B cell (primary cell): ENCODE measurements around the gene POLL. TPM values are rescaled to one million over a fixed set of nuclear protein-coding genes. Genes with fewer than 3 reads are reported as not detected.

Experiments
- ATAC-seq: fragments of 200-7000 bp; cut with Tn5 transposase; one replicate; pipeline ENCODE4 v1.10.0; 2021; ENCODE audit warnings: low read depth, mild to moderate bottlenecking, moderate number of reproducible peaks, moderate library complexity
- CTCF ChIA-PET: fragments of 350-600 bp; sonication (Branson Sonifier 250); formaldehyde crosslinking; loops from one replicate; lab custom pipeline; 2021; ENCODE audit warnings: antibody characterized with exemption, inconsistent platforms; lab: Charles Lee
- POLR2A ChIA-PET: fragments of 350-600 bp; sonication (Branson Sonifier 250); formaldehyde crosslinking; loops from one replicate; lab custom pipeline; 2021; ENCODE audit warnings: antibody characterized with exemption; lab: Charles Lee
- DNase-seq: peaks from one replicate; pipeline ENCODE4 v3.0.0; 2013
- H2AFZ ChIP-seq: 2 replicates; pipeline ENCODE4 v1.6.1; 2012; ENCODE audit warnings: mild to moderate bottlenecking, low read depth, low read length; ENCODE audit not compliant: insufficient read depth, poor library complexity, severe bottlenecking
- H3K27ac ChIP-seq, 2 donors: 1 replicate in 1 of 2; 2 replicates in 1 of 2; pipeline ENCODE4 v1.5.1; 2012 to 2013; ENCODE audit warnings: low read length in 2 of 2, mild to moderate bottlenecking in 2 of 2, moderate library complexity in 1 of 2
- H3K27me3 ChIP-seq, 4 experiments: fragments of 200-600 bp in 1 of 4; sonication (generic) in 1 of 4; replicated peaks in 1 of 4; 1 replicate in 2 of 4; 2 replicates in 2 of 4; pipeline versions ENCODE4 v1.6.1 to v1.7.0; 2013 to 2016; ENCODE audit warnings: low read length in 3 of 4, mild to moderate bottlenecking in 2 of 4, mixed read lengths in 1 of 4, moderate library complexity in 1 of 4; ENCODE audit not compliant: insufficient read depth in 4 of 4, control insufficient read depth in 3 of 4; ENCODE audit errors: control extremely low read depth in 1 of 4
- H3K36me3 ChIP-seq, 2 experiments: replicated peaks in 1 of 2; 1 replicate in 1 of 2; 2 replicates in 1 of 2; pipeline versions ENCODE4 v1.6.1 to v1.7.1; 2013; ENCODE audit warnings: low read length in 1 of 2; ENCODE audit not compliant: insufficient read depth in 2 of 2, control insufficient read depth in 1 of 2; ENCODE audit errors: control extremely low read depth in 1 of 2, extremely low read depth in 1 of 2
- H3K4me1 ChIP-seq, 2 donors: fragments of 200-600 bp in 1 of 2; sonication (generic) in 1 of 2; 1 replicate in 1 of 2; 2 replicates in 1 of 2; pipeline versions ENCODE4 v1.5.1 to v1.6.1; 2013 to 2017; ENCODE audit warnings: low read length in 2 of 2; ENCODE audit not compliant: control insufficient read depth in 2 of 2, insufficient read depth in 2 of 2
- H3K4me2 ChIP-seq: replicated peaks from 2 replicates; pipeline ENCODE3; 2012; ENCODE audit warnings: mild to moderate bottlenecking, low read depth, low read length; ENCODE audit not compliant: poor library complexity, severe bottlenecking
- H3K4me3 ChIP-seq, 5 experiments: fragments of 200-600 bp in 1 of 5; sonication (generic) in 1 of 5; 1 replicate in 3 of 5; 2 replicates in 2 of 5; pipeline versions ENCODE4 v1.5.1 to v1.7.0; 2011 to 2016; ENCODE audit warnings: low read length in 4 of 5, mild to moderate bottlenecking in 4 of 5, low read depth in 2 of 5, control low read depth in 1 of 5, moderate library complexity in 1 of 5; ENCODE audit not compliant: insufficient read depth in 1 of 5; ENCODE audit errors: control extremely low read depth in 1 of 5, extremely low read depth in 1 of 5
- H3K79me2 ChIP-seq: fragments of 200-600 bp; sonication (generic); one replicate; pipeline ENCODE4 v1.6.0; 2016; ENCODE audit warnings: low read length; ENCODE audit not compliant: control insufficient read depth, insufficient read depth
- H3K9ac ChIP-seq: fragments of 200-600 bp; sonication (generic); 2 replicates; pipeline ENCODE4 v1.6.1; 2017; ENCODE audit warnings: mild to moderate bottlenecking, low read length, moderate library complexity
- H3K9me3 ChIP-seq, 3 donors: one replicate each; pipeline versions ENCODE4 v1.6.1 to v1.7.1; 2013; ENCODE audit warnings: low read length in 2 of 3; ENCODE audit not compliant: control insufficient read depth in 2 of 3, insufficient read depth in 1 of 3; ENCODE audit errors: control extremely low read depth in 1 of 3
- H4K20me1 ChIP-seq: 2 replicates; pipeline ENCODE4 v1.6.0; 2012; ENCODE audit warnings: mild to moderate bottlenecking, low read length; ENCODE audit not compliant: insufficient read depth, control insufficient read depth, poor library complexity, severe bottlenecking
- H3K27ac Mint-ChIP-seq: one replicate; pipeline ENCODE4 v1.8.0; 2021; ENCODE audit warnings: mixed read lengths
- H3K27me3 Mint-ChIP-seq: one replicate; pipeline ENCODE4 v1.8.0; 2021; ENCODE audit warnings: mixed read lengths
- H3K4me1 Mint-ChIP-seq: one replicate; pipeline ENCODE4 v1.8.0; 2021; ENCODE audit warnings: mixed read lengths
- H3K4me3 Mint-ChIP-seq: one replicate; pipeline ENCODE4 v1.8.0; 2021; ENCODE audit warnings: mixed read lengths
- H3K9me3 Mint-ChIP-seq: one replicate; pipeline ENCODE4 v1.8.0; 2022; ENCODE audit warnings: mixed read lengths; ENCODE audit not compliant: insufficient read depth
- EZH2 ChIP-seq: IDR thresholded peaks from 2 replicates; pipeline ENCODE4 v1.6.1; 2012; ENCODE audit warnings: borderline replicate concordance, low read depth, mild to moderate bottlenecking, moderate library complexity, low read length; ENCODE audit not compliant: insufficient read depth, poor library complexity, severe bottlenecking
- WGBS: methylation state at CpG from one replicate; pipeline ENCODE4 v1.1.5; 2013; ENCODE audit warnings: missing lambda C conversion rate; ENCODE audit not compliant: insufficient coverage; 5-methylcytosine and 5-hydroxymethylcytosine counted together
- intact Hi-C: fragments of 100-400 bp; cut with micrococcal nuclease; formaldehyde crosslinking; loops from one replicate; pipeline ENCODE4 v1.10.0; 2022
- polyA plus RNA-seq: library from polyadenylated mRNA; depleted of rRNA; stranded (reverse); fragments of >200 nt; gene quantifications from 2 replicates; pipeline ENCODE4 v1.2.3, GENCODE V29; 2012
- total RNA-seq, 2 donors: library from RNA; stranded (reverse); fragments of 120-200 nt in 1 of 2; gene quantifications; 1 replicate in 1 of 2; 2 replicates in 1 of 2; pipeline versions ENCODE4 v1.2.3 to v1.2.4, GENCODE V29; 2013 to 2022
- TF ChIP-seq, protein P1 (sequence below): fragments of 200-600 bp; IDR thresholded peaks from one replicate; pipeline ENCODE4 v1.8.0; 2022; ENCODE audit warnings: antibody characterized with exemption, mild to moderate bottlenecking

The POLL gene
- total and polyA plus RNA-seq, 2 donors (not counting 1 experiment from before 2014, with no cell fraction given): 46.0 to 46.7 TPM

DNA sequence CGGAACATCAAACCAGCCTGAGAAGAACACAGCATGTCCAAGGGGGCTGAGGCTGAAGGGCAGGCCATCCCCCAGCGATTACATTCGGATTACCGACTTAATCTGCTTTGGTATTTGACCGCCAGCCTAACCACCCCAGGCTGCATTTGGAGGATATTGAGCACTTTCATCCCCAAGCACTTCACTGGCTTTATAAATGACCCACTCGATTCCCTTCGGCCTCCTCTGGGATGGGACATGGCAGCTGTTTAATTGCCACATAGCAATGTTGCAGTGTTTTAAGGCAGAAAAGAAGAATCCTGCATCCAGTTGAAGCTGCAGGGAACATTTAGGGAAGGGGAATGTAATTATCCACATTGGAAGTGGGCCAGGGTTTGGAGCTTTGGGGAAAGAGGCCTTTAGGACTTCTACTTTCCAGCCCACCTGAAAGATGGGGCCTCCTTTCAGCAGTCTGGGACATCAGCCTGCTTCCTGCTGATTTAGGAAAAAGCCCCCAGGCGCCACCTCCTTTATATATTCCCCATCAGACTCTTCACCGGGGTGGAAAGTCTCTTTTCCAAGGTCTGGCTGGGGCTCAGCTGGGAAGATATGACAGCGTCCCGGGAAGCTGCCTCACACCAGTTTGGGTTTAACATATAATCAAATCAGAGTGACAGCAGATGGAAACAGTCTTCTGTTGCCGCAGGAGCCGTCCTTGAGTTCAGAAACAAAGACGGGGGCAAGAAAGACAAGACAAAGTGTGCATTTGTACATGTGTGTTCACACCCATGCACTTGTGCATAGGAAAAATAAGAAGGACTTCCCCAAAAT lies 9.2 kb upstream of the POLL start:
- Histone ChIP-seq H3K27ac (no peak overlapping the region), H2AFZ (no peak overlapping the region), H4K20me1 (no peaks in the 10 kb centered on the region), H3K9me3 (no peaks in the 10 kb centered on the region), H3K4me2 (no peak overlapping the region), H3K9ac (no peak overlapping the region), H3K4me1 (no peaks in the 10 kb centered on the region), H3K4me3 (no peak overlapping the region), H3K36me3 (no peaks in the 10 kb centered on the region), H3K79me2 (no peaks in the 10 kb centered on the region), H3K27me3 (no peaks in the 10 kb centered on the region)
- no peak for DNase-seq
- 98% methylated on average over 9 of the region's 14 CpGs for WGBS
- Mint-ChIP-seq H3K9me3 (no peaks in the 10 kb centered on the region), H3K27ac (peak overlapping the region; percentile 17), H3K4me3 (no peak overlapping the region), H3K27me3 (no peaks in the 10 kb centered on the region), H3K4me1 (no peaks in the 10 kb centered on the region)
- intact Hi-C loops: no loop called here
- no peak for ATAC-seq
- POLR2A ChIA-PET: no interaction called here
- CTCF ChIA-PET: interaction anchor here (0.6 kb wide), 1 partner anchor 303 kb away, joined by 3 read pairs; no protein-coding TSS in a partner anchor
- TF ChIP-seq, protein P1, sequence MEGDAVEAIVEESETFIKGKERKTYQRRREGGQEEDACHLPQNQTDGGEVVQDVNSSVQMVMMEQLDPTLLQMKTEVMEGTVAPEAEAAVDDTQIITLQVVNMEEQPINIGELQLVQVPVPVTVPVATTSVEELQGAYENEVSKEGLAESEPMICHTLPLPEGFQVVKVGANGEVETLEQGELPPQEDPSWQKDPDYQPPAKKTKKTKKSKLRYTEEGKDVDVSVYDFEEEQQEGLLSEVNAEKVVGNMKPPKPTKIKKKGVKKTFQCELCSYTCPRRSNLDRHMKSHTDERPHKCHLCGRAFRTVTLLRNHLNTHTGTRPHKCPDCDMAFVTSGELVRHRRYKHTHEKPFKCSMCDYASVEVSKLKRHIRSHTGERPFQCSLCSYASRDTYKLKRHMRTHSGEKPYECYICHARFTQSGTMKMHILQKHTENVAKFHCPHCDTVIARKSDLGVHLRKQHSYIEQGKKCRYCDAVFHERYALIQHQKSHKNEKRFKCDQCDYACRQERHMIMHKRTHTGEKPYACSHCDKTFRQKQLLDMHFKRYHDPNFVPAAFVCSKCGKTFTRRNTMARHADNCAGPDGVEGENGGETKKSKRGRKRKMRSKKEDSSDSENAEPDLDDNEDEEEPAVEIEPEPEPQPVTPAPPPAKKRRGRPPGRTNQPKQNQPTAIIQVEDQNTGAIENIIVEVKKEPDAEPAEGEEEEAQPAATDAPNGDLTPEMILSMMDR: no peak
- no peak for TF ChIP-seq EZH2
